ENCODE measurements around the gene PLA2G3.

GRCh38 chr22:31148488-31148887 is 8.2 kb upstream of the PLA2G3 start:
- TF ChIP-seq CTCF (conservative IDR thresholded peaks at IDR 0.05; ENCODE audit: low read depth, low read length) = no peak
- TF ChIP-seq EZH2 (IDR thresholded peaks at IDR 0.05; ENCODE audit: borderline replicate concordance, low read depth, low read length, poor library complexity, severe bottlenecking) = no peak
